Activated CD4-positive, CD25-positive, alpha-beta regulatory T cell (primary cell): ENCODE data around the gene AIPL1.

Source experiments
- DNase-seq, 4 experiments: peaks; one replicate each; lab custom pipeline; 2025; lab: John Stamatoyannopoulos, UW

AIPL1 gene

DNA sequence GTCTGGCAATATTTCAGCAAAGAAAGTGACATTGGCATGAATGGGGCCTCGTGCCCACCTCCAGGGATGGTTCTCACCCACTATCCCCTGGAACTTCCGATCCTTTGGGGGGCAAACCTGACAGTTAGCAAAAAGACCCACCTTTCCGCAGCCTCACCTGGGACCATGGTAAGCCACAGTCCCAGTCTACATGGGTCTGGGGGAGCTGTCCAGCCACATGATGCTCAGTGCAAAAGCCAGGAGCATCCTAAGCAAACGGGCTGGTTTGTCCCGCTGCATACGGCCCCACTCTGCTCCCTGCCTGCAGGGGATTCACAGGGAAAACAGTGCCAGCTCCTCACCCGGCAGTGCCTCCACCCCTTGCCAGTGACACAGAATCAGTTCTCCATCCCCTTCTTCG, 19.3 kb downstream of the AIPL1 start:
- no peak for DNase-seq

DNA sequence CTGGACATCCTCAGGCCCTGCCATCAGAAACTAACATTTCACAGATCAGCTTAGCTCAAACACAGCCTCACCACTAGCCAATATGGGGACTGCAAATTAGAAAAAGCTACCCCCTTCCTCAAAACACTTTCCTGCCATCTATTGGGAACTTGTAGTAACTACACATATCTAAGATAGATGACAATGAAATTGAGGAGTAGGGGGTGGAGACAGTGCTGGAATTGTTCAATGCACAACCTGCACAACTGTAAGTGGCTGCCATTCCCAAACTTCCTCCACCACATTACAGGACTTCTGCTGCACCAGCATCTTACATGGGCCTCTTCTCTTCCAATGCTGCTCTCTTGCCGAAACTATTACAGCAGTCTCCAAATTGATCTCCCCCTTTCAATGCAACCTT, 21.9 kb downstream of the AIPL1 start:
- no peak for DNase-seq

DNA sequence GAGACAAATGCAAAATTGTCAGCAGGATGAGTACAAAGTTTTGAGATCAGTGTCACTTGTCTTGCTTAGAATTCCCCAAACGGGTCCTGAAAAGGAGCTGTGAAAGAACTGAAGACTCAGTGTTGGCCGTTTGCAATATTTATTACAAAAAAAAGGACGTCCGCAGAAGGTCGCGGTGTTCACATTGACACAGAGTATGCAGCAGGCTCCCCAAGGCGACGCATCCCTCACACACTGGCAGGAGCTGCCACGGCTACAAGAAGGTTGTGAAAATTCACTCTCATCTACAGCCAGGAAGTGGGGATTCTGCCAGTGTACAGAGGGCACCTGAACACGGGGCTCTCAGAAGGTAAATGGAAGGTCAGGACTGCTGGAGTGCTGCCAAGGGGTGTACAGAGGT, 26.2 kb downstream of the AIPL1 start:
- no peak for DNase-seq

DNA sequence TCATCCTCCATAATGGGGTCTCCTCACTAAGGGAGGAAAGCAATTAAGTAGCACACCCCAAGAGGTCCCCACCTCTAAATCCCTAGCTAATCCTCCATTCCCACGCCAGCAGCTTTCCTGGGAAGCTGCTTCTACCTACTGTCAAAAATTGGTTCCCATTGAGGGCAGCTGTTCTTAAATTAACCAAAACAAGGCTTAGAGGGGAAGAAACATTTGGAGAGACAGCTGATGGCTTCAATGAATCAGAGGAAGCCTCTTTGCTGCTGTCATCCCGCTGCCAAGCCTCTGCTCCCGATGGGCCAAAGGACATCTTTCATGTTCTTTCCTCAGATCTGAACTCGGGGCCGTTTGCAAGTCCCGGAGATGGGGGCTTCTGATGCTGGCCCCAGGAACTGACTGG, 26.6 kb downstream of the AIPL1 start:
- DNase-seq = no peak

DNA sequence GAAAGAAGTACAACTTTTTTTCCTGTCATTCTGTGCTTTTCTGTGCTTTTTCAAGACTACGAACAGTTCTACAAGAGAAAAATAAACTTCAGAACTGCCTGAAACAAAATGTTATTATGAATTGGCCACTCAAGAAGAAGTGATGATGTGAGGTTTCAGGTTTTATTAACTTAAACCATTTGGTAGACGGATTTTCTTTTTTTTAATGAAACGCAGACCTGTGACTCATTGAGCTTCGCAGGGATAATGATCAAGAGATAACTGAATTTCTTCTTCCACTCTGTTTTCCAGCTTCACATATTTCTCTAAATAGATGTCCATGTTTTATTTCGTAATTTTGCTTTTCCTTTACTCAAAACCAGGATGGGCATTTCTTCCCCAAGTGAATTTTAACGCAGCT, 32.7 kb downstream of the AIPL1 start:
- DNase-seq = no peak

DNA sequence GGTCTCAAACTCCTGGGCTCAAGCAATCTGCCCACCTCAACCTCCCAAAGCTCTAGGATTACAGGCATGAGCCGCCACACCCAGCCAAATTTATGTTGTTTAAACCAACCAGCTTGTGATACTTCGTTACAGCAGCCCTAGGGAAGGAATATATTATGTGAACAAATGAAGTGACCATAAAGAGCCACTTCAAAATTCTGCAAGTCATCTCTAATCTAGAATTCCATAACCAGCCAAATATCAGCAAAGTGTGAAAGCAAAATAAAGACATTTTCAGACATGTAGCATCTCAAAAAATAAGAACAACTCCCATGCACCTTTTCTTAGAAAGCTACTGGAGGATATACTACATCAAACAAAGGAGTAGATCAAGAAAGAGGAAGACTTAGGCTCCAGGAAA, 36.0 kb downstream of the AIPL1 start:
- no peak for DNase-seq

DNA sequence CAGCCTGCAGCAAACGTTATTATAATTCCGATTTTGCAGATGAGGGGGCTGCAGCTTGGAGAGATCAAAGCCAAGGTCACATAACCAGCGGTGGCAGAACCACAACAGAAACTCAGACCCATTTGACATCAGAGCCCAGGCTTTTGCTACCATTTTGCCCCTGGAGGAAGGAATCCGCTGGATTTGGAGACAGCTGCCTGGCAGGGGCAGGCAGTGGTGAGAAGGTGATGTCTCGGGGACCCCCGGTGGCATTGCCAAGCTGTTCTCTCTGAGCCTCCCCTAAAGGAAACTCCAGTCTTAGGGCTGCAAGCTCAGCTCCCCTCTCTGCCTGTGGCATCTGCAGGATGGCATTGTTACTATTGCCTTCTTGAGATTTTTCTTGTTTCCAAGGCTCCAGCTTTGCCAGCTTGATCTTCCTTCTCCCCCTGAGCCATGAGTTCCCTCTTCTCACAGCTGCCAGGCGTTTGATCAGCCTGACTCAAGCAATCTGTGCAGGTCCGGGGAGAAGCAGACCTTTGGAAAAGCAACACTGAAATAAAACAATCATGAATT, 40.8 kb downstream of the AIPL1 start:
- no peak for DNase-seq

DNA sequence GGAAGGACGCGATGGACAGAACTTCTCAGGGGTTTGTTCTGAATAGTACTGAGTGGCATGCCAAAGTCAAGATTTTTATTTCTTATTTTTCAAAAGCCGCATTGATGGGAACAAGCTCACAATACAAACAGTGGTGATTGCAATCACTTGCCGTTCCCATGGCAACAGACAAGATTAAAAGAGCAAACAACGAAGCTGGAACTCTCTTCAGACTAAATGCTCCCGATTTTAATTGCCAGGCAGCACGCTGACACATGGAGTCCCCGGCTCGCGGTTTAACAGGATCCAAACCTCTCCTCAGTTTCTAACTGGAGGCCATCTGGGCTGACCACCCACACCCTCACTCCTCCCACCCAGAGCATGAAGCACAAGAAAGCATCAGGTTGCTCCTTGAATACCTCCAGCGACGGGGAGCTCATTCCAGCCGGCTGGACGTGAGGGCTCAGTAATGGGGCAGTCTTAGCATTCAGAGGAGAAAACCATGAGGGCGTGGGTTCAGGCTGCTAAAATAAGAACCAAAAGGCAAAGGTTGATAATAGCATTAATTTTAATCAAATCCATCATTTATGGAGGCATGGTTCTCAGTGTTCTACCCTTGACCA, 41.5 kb downstream of the AIPL1 start:
- no peak for DNase-seq

DNA sequence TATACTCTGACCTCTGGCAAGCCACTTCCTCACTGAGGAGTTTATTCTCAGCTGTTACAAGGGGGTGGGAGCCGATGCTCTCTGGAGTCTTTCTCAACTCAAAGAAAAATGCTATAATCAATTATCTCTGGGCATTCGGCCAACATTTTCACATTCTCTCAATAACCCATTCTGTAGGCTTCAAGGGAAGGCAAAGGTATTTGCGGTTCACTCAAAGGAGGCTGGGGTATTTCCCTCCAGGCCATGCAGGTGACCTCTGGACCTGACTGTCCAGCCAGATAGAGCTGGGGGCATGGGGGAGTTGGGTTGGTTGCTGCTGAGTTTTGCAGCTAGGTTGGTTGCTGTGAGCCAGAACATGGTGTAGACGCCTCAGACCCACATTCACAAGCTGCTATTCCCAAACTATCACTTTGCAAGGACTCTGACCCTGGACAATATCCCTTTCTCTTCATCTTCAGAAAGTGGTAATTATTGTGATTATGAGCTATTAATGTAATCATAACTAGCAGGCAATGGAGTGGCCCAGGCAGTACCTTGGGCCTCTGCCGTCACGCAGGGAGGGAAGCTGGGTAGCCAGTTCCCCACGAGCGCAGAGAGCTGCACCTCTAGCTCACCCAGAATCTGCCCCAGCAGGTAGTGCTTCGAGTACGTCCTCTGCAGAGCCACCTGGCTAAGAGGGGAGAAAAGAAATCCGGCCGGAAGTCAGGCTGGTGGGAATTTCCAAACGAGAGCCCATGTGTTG, 42.1 kb downstream of the AIPL1 start:
- DNase-seq = no peak

DNA sequence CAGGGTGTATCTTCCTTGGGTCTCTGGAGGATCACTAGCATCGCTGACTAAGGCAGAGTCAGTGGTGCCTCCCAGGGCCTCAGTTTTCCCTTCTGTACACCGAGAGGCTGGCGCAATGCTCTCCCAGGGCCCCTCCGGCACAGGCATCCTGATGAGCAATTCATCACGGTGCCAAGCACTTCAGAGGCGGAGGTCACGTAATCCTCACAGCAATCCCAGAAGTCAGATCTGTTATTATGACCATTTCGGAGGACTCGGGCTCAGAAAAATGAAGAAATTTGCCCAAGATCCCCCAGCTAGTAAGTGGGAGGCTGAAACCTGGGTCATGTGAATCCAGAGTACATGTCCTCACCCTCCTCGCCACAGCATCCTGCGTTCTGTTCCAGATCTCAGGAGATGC, 46.5 kb downstream of the AIPL1 start:
- no peak for DNase-seq

DNA sequence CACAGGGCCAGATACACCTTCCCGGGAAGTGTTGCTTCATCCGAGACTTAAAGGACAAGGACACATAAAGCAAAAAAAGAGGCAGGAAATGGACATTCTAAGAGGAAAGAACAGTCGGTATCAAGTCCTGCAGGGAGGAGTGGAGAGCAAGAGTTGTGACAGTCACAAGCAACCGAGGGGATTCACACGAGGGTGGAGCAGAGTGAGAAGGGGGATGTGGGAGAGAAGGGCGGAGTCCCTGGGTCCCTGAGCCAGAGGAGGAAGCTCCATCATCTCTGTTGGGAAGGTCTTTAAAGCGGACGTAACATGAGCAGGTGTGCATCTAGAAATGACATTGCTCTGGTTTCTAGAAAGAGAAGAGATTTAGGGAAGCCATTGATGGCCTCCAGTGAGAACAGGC, 47.1 kb downstream of the AIPL1 start:
- DNase-seq = no peak

DNA sequence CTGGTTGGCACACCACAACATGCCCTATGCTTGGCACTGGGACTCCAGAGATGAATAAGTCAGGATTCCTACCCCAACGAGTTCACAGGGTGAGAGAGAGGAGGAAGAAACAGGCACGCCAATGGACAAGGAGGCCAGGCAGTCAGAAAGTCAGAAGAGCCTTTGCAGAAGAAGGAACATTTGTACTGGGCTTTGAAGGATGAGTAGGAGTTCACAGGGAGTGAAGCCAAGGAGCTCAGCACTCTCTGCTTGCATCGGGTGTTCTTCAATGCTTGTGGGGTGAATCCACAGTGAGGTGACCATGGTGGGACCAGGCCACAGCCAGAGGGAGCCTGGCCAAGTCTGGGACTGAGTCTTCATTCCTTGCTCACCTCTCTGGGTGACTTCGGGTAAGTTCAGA, 47.5 kb downstream of the AIPL1 start:
- no peak for DNase-seq

DNA sequence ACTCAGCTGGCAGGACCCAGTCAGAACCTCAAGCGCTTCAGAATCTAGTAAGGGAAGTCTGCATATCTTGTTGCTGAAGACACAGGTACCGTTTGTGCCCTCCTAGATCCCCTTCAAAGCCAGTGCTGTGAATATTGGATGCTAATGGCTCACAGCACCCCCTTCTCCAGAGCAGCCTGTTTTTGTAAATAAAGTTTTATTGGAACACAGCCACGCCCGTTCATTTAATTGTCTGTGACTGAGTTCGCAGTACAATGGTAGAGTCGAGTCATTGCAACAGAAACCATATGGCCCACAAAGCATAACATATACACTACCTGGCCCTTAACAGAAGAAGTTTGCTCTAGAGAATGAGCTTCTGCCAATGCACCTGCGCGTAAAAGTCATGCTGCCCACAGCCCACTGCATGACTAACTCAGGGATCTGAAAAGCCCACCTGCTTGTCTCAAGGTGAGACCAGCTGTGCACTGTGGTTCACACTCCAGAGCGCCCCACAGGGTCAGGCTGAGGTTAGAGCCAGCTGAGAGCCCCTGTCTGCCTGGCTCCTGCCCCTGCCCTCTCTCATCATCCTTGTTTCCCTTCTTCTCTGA, 48.8 kb downstream of the AIPL1 start:
- DNase-seq = no peak

DNA sequence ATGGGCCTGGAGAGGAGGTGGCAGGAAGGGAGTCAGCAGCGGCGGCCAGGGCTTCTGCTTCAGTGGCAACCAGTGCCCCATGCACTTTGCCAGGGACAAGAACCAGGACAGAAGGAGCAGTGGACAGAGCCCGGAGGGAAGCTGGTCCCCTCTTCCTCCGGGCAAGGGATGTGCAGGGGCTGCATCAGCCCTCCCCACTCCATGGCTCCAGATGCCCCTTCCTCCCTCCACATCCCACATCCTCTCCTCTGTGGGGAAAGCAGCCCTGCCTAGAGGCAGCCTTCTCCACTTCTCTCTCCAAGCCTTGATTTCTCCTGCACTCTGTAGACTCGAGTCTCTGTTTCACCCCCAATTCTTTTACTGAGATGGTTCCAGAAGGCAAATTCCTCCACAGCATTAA, 50.4 kb downstream of the AIPL1 start:
- no peak for DNase-seq

DNA sequence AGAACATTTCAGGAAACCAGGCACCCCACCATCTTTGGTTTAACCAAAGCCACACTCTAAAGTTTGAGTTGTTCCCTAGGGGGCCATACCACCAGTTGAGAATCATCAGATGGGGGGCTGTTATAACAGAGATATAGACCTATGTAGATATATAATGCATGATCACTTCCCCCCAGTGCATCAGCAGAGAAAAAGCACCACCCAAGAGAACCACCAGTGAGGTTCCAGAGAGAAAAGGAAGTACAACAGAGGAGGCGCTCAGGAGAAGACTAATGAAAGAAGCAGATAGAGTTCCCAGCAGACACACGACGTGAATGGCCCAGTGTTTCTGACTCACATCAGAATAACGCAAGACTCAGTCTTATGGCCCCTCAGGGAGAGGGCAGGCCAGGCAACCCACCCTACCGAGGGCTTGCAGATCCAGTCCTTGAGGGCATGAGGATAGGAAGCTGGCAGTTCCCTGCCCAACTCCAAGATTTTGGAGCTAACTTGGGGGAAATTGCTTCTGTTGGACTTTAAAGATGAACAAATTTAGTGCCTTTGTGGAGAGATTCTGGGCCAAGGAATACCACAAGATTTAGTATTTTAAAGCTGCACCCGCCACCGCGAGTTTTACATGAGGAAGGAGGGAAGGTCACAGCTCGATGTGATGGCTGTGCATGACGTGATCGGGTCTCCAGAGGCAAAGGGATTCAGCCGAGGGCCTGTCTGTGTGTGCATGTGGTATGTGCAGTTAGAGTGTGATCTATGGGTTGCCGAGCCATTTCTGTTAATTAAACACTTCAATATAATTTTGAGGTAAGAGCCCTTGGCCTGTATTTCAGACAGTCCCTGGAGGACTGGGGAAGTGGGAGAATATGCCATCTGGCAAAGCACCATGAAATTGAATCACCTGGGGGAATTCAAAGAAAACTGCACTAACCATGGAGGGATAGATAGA, 53.1 kb downstream of the AIPL1 start:
- DNase-seq = no peak

DNA sequence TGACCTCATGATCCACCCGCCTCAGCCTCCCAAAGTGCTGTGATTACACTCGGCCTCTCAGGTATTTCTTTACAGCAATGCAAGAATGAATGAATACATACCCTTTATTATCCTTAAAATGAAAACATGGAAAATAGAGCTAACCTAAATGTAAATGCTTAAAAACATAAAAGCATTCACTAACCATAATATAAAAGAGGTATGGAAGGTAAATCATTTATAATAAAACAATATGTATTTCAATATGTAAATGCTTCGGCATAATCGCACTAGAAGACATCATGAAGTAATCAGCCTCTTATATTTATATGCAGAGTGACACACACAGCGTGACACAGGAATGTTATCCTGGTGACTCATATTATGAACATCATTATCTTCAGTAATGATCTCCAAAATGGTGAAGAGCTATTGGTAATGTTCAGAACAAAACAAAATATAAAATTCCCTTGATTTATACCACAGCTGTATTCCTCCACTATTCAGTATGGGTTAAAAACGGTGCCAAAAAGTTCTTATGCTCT, 53.9 kb downstream of the AIPL1 start:
- DNase-seq = no peak

DNA sequence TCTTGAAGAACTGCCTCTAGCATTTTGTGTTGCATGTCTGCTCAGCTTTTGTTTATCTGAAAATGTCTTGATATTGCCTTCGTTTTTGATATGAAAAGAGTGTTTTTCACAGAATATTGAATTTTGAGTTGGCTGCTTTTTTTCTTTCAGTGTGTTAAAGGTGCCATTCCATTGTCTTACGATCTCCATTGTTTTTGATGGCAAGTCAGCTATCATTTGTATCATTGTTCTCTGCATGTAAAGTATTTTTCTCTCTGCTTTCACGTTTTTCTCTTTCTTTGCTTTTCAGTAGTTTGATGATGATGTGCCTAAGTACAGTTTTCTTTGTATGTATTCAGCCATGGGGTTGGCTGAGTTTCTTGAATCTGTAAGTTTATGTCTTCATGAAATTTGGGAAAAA, 57.0 kb downstream of the AIPL1 start:
- no peak for DNase-seq

DNA sequence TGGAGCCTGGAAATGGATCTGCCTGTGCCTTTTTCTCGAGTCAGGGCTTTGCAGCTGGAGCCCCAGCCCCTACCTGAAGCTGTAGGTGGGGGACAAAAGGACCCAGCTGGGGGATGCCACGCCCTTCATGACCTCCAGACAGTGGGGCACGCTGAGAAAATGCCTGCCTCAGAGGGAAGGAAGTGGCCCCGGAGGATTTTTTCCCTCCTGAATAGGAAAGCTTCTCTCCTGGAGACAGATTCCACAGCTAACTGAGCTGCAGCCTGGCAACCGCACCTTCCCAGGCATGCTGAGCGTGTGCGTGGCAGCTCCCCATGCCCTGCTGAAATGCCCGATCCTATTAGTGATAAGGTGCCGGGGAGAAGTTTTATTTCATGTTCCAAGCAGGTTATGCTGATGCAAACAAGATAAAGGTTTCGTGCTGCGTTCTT, 58.0 kb downstream of the AIPL1 start:
- DNase-seq = no peak

DNA sequence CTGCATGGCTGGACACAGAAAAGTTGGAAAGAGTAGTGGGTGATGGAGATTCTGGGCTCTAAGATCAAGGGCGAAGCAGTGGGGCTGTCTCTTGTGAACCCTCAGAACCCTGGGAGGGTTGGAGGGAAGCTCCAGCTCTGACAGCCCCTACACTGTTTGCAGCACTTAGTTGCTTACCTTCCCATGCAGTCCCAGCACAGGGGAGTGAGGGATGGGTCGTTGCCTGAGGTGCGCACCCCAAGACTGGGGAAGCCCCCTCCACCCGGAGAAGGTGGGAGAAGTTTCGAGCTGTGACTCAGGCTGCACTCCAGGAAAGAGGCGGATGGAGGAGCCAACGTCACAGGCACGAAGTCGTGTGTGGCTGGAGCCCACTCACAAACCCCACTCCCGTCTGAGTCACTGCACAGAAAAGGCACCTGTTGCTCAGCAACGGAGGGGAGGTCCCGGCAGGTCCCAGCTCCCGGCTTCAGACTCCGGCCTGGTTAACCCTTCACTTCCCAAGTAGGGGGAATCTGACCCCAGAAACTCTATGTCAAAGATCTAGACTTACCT, 60.1 kb downstream of the AIPL1 start:
- peak in 1 of 4 experiments; percentile 13 for DNase-seq

DNA sequence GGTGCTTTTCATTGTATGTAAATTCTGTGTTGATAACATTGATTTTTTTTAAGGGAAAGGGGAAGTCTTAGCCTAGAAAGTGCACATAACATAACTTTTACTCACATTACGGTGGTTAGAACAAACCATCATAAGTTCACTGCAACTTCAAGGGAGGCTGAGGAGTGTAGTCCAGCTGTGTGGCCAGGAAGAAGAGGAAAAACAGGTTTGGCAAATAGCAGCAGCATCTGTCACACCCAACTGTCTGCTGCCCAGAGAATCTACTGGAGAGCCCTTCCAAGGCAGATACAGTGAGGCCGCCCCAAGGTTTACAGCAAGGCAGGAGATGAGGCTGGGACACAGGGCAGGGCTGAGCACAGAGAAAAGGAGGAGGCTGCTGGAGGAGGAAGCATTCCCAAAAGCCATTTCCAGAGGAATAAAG, 60.6 kb downstream of the AIPL1 start:
- no peak for DNase-seq
